PC-9 (cell line): ENCODE measurements around the gene WSCD2. TPM values are rescaled to one million over a fixed set of nuclear protein-coding genes. Genes with fewer than 3 reads are reported as not detected.

Source experiments
- BruUV-seq: library from RNA; stranded (reverse); fragments of 400-500 nt; replicated peaks from 2 replicates; lab custom pipeline; 2021; lab: Mats Ljungman, UMichigan
- CTCF ChIA-PET: fragments of 300-600 bp; sonication (Branson Sonifier 250); formaldehyde crosslinking; loops from one replicate; lab custom pipeline; 2022; ENCODE audit warnings: antibody characterized with exemption; lab: Charles Lee
- POLR2A ChIA-PET: fragments of 300-600 bp; sonication (Branson Sonifier 250); formaldehyde crosslinking; loops from one replicate; lab custom pipeline; 2022; ENCODE audit warnings: antibody characterized with exemption; ENCODE audit not compliant: unreplicated experiment; lab: Charles Lee
- DNase-seq, 2 experiments: peaks; one replicate each; pipeline versions ENCODE4 v3.0.0 to v3.0.0-alpha.2; 2015 to 2022; ENCODE audit warnings: mixed read lengths in 1 of 2
- H2AFZ ChIP-seq: fragments of 200-600 bp; sonication (generic); 2 replicates; pipeline ENCODE4 v1.8.1; 2017; ENCODE audit warnings: antibody characterized with exemption
- H3F3A ChIP-seq: fragments of 200-600 bp; sonication (generic); 2 replicates; pipeline ENCODE4 v1.8.1; 2017; ENCODE audit warnings: antibody characterized with exemption, mild to moderate bottlenecking, low read depth; ENCODE audit not compliant: insufficient read depth
- H3K27ac ChIP-seq: fragments of 200-600 bp; sonication (generic); 2 replicates; pipeline ENCODE4 v1.6.1; 2016; ENCODE audit warnings: mixed run types
- H3K27me3 ChIP-seq: fragments of 200-600 bp; sonication (generic); 2 replicates; pipeline ENCODE4 v1.6.1; 2016; ENCODE audit warnings: low read depth, mixed run types; ENCODE audit not compliant: insufficient read depth
- H3K36me3 ChIP-seq: fragments of 200-600 bp; sonication (generic); 2 replicates; pipeline ENCODE4 v1.6.1; 2016; ENCODE audit warnings: low read depth, mixed run types
- H3K4me1 ChIP-seq: fragments of 200-600 bp; sonication (generic); replicated peaks from 2 replicates; pipeline ENCODE4 v1.6.1; 2016; ENCODE audit warnings: mixed run types; ENCODE audit not compliant: insufficient read depth
- H3K4me2 ChIP-seq: fragments of 200-600 bp; sonication (generic); 2 replicates; pipeline ENCODE4 v1.6.1; 2017; ENCODE audit warnings: mixed run types
- H3K4me3 ChIP-seq: fragments of 200-600 bp; sonication (generic); 2 replicates; pipeline ENCODE4 v1.6.1; 2016; ENCODE audit warnings: mixed run types
- H3K79me2 ChIP-seq: fragments of 200-600 bp; sonication (generic); 2 replicates; pipeline ENCODE4 v1.6.1; 2017; ENCODE audit warnings: low read depth, mixed run types
- H3K9me2 ChIP-seq: fragments of 200-600 bp; sonication (generic); 2 replicates; pipeline ENCODE4 v1.8.1; 2017; ENCODE audit warnings: mild to moderate bottlenecking; ENCODE audit not compliant: insufficient read depth
- H3K9me3 ChIP-seq: fragments of 200-600 bp; sonication (generic); 2 replicates; pipeline ENCODE4 v1.8.1; 2016; ENCODE audit warnings: low read depth; ENCODE audit not compliant: insufficient read depth
- H4K20me1 ChIP-seq: fragments of 200-600 bp; sonication (generic); 2 replicates; pipeline ENCODE4 v1.8.1; 2017; ENCODE audit not compliant: insufficient read depth
- EZH2 ChIP-seq: fragments of 200-600 bp; sonication (generic); IDR thresholded peaks from 2 replicates; pipeline ENCODE4 v1.8.0; 2017; ENCODE audit warnings: antibody characterized with exemption, low read depth
- intact Hi-C: fragments of 100-400 bp; cut with micrococcal nuclease; formaldehyde crosslinking; loops from one replicate; pipeline ENCODE4 v1.10.0; 2022; ENCODE audit not compliant: unreplicated experiment
- total RNA-seq: library from RNA; stranded (reverse); gene quantifications from 2 replicates; pipeline ENCODE4 v1.2.3, GENCODE V29; 2021
- TF ChIP-seq, protein P1 (sequence below): fragments of 200-600 bp; sonication (generic); conservative IDR thresholded peaks from 2 replicates; pipeline ENCODE4 v1.6.1; 2017; ENCODE audit warnings: mixed run types, antibody characterized with exemption, mild to moderate bottlenecking, moderate library complexity

Gene WSCD2
- total RNA-seq, 1 experiment from 2014 or later, result not detected

GRCh38 chr12:108139454-108139853 is 10.4 kb downstream of the WSCD2 start:
- no peaks in the 10 kb centered on the region for H3F3A ChIP-seq
- H3K79me2 ChIP-seq, result no peaks in the 10 kb centered on the region
- H3K36me3 ChIP-seq, result no peaks in the 10 kb centered on the region
- no peaks in the 10 kb centered on the region for H4K20me1 ChIP-seq
- DNase-seq, result no peak
- H3K9me3 ChIP-seq, result no peaks in the 10 kb centered on the region
- no peaks in the 10 kb centered on the region for H3K9me2 ChIP-seq
- no peak overlapping the region for H3K4me2 ChIP-seq
- ChIA-PET CTCF (no interaction called here), POLR2A (interaction anchor here (0.6 kb wide), 1 partner anchor 105 kb away, joined by 3 read pairs; no protein-coding TSS in a partner anchor)
- H3K4me1 ChIP-seq, result no peaks in the 10 kb centered on the region
- intact Hi-C loops, result no loop called here
- BruUV-seq, result no TSS peak
- TF ChIP-seq EZH2, result no peak
- TF ChIP-seq, protein P1, sequence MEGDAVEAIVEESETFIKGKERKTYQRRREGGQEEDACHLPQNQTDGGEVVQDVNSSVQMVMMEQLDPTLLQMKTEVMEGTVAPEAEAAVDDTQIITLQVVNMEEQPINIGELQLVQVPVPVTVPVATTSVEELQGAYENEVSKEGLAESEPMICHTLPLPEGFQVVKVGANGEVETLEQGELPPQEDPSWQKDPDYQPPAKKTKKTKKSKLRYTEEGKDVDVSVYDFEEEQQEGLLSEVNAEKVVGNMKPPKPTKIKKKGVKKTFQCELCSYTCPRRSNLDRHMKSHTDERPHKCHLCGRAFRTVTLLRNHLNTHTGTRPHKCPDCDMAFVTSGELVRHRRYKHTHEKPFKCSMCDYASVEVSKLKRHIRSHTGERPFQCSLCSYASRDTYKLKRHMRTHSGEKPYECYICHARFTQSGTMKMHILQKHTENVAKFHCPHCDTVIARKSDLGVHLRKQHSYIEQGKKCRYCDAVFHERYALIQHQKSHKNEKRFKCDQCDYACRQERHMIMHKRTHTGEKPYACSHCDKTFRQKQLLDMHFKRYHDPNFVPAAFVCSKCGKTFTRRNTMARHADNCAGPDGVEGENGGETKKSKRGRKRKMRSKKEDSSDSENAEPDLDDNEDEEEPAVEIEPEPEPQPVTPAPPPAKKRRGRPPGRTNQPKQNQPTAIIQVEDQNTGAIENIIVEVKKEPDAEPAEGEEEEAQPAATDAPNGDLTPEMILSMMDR, result no peak
- H3K4me3 ChIP-seq, result no peak overlapping the region
- peaks cover 64% of the 10 kb centered on the region; the same call in 1 of the 2 replicates for H3K27me3 ChIP-seq
- H3K27ac ChIP-seq, result no peak overlapping the region
- H2AFZ ChIP-seq, result no peak overlapping the region

DNA sequence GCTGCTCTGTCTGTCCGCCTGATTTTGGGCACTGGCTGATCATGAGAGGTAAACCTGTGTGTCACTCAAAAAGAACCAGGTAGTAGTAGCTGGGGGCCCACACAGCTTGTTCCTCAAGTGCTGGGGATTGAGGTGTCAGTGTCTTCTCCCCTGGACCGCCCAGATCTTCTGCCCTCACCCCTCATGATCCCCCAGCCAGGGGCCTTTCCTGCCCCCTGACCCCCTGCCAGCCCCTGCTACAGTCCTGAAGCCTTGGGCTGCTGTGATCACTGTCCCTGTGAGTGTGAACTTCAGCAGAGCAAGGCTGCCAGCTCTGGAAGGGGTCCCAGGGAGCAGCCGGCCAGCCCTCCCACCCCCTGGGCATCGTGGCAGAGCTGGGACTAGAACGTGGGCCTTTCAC is 11.4 kb downstream of the WSCD2 start:
- no TSS peak for BruUV-seq
- no peak overlapping the region for H2AFZ ChIP-seq
- no peak overlapping the region for H3K27ac ChIP-seq
- no peaks in the 10 kb centered on the region for H3K36me3 ChIP-seq
- ChIA-PET POLR2A (no interaction called here), CTCF (no interaction called here)
- DNase-seq, result no peak
- H3K4me3 ChIP-seq, result no peak overlapping the region
- no peaks in the 10 kb centered on the region for H3K79me2 ChIP-seq
- H3K9me2 ChIP-seq, result no peaks in the 10 kb centered on the region
- H3K4me2 ChIP-seq, result no peak overlapping the region
- no peaks in the 10 kb centered on the region for H3K9me3 ChIP-seq
- no peaks in the 10 kb centered on the region for H3F3A ChIP-seq
- H3K27me3 ChIP-seq, result peaks cover 63% of the 10 kb centered on the region; the same call in 1 of the 2 replicates
- H3K4me1 ChIP-seq, result no peaks in the 10 kb centered on the region
- TF ChIP-seq, protein P1, result no peak
- no peak for TF ChIP-seq EZH2
- intact Hi-C loops, result no loop called here
- no peaks in the 10 kb centered on the region for H4K20me1 ChIP-seq

DNA sequence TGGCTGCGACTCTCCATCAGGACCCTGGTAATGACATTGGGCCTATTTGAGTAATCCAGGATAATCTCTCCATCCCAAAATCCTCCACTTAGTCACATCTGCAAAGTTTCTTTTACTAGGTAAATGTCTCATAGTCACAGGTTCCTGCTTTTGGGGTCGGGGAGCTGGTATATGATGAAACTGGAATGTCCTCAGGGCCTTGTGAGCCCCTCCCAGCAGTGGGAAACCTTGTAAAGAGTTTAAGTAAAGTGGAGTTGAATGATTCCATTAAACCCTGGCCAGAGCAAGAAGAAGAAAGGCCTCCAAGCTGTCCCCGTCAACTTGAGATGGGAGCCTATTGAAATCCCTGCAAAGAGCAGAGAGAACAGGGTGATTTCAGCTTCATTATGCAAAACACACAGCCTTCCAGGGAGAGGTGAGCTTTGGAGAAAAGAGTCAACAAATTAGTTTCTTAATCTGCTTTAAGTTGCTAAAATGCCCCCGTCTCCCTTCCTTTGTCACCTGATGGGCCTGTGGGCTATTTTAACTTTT is 12.6 kb downstream of the WSCD2 start:
- no peaks in the 10 kb centered on the region for H4K20me1 ChIP-seq
- BruUV-seq, result no TSS peak
- no peaks in the 10 kb centered on the region for H3K36me3 ChIP-seq
- no peak overlapping the region for H3K4me3 ChIP-seq
- ChIA-PET POLR2A (no interaction called here), CTCF (no interaction called here)
- TF ChIP-seq, protein P1, result no peak
- no peak for TF ChIP-seq EZH2
- intact Hi-C loops, result no loop called here
- H3K79me2 ChIP-seq, result no peaks in the 10 kb centered on the region
- no peak overlapping the region for H2AFZ ChIP-seq
- H3K9me2 ChIP-seq, result no peaks in the 10 kb centered on the region
- H3F3A ChIP-seq, result no peaks in the 10 kb centered on the region
- H3K27me3 ChIP-seq, result peaks cover 74% of the 10 kb centered on the region; the same call in 1 of the 2 replicates
- H3K27ac ChIP-seq, result no peak overlapping the region
- no peaks in the 10 kb centered on the region for H3K9me3 ChIP-seq
- no peak overlapping the region for H3K4me2 ChIP-seq
- no peaks in the 10 kb centered on the region for H3K4me1 ChIP-seq
- DNase-seq, result no peak
